ENCODE measurements around the gene PACRG. TPM values are rescaled to one million over a fixed set of nuclear protein-coding genes. Genes with fewer than 3 reads are reported as not detected.

Gene PACRG
- total RNA-seq, 4 donors from 2014 or later: 1.5 to 10.4 (median 2.1) TPM

GRCh38 chr6:163197839-163198238, 470.1 kb downstream of the PACRG start:
- TF ChIP-seq POLR2A (IDR thresholded peaks at IDR 0.05): no peak
- TF ChIP-seq, protein P1, sequence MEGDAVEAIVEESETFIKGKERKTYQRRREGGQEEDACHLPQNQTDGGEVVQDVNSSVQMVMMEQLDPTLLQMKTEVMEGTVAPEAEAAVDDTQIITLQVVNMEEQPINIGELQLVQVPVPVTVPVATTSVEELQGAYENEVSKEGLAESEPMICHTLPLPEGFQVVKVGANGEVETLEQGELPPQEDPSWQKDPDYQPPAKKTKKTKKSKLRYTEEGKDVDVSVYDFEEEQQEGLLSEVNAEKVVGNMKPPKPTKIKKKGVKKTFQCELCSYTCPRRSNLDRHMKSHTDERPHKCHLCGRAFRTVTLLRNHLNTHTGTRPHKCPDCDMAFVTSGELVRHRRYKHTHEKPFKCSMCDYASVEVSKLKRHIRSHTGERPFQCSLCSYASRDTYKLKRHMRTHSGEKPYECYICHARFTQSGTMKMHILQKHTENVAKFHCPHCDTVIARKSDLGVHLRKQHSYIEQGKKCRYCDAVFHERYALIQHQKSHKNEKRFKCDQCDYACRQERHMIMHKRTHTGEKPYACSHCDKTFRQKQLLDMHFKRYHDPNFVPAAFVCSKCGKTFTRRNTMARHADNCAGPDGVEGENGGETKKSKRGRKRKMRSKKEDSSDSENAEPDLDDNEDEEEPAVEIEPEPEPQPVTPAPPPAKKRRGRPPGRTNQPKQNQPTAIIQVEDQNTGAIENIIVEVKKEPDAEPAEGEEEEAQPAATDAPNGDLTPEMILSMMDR (IDR thresholded peaks at IDR 0.05): no peak
- no peak for TF ChIP-seq EP300 (IDR thresholded peaks at IDR 0.05)
- peak overlapping the region in 2 of 4 donors; percentile 33 to 78 for H3K27ac ChIP-seq
- peaks cover 0 to 3% (median 3%) of the 10 kb centered on the region in 4 donors for H3K4me1 ChIP-seq
- WGBS, 2 donors: 82 to 84% methylated on average over 3 of the region's 3 CpGs
- H3K9me3 ChIP-seq: no peaks in the 10 kb centered on the region
- no peaks in the 10 kb centered on the region for H3K27me3 ChIP-seq
- H3K36me3 ChIP-seq: no peaks in the 10 kb centered on the region
- H3K4me3 ChIP-seq: no peak overlapping the region
- no peak for DNase-seq (ENCODE audit: low spot score in 2 of 2)

DNA sequence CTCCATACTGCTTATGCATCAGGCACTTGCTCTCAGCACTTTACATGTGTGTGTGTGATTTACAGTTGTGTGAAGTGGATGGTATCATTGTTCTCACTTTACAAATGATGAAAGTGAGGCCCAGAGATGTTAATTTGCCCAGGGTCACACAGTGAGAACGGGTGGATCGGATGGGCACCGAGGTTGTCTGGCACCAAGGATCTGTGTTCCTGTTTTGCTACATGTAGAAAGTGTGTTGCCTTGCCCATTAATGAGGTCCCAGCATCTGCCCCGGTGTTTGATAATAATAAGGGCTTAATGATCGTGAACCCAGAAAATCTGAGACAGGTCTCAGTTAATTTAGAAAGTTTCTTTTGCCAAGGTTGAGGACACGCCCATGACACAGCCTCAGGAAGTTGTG, 470.6 kb downstream of the PACRG start:
- Histone ChIP-seq H3K4me1 (no peaks in the 10 kb centered on the region), H3K27me3 (no peaks in the 10 kb centered on the region), H3K9me3 (no peaks in the 10 kb centered on the region), H3K4me3 (no peak overlapping the region), H3K36me3 (no peaks in the 10 kb centered on the region), H3K27ac (peak overlapping the region in 2 of 4 donors; percentile 18 to 78)
- no peak for DNase-seq (ENCODE audit: low spot score in 2 of 2)
- WGBS, 2 donors: 90% methylated on average over 6 of the region's 6 CpGs
- no peak for TF ChIP-seq EP300 (IDR thresholded peaks at IDR 0.05)

DNA sequence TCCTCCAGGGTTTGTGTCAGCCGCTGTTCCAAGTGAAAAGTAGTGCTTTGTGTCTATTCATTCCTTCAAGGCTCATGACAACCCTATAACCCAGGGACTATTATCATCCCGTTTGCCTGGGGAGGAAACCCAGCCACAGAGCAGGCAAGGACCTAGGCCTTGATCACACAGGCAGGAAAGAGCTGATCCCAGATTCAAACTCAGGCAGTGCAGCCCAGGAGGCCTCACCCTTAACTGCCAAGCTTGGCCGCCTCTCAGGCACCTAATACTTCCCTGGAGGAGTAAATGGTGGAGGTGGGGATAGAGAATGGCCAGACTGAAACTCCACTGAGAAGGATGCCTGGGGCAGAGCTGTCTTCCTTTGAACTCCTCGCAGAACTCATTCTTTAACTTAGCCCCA, 471.6 kb downstream of the PACRG start:
- H3K4me1 ChIP-seq: no peaks in the 10 kb centered on the region
- DNase-seq (ENCODE audit: low spot score in 2 of 2): no peak
- no peaks in the 10 kb centered on the region for H3K9me3 ChIP-seq
- 78 to 82% methylated on average over 4 of the region's 4 CpGs for WGBS, 2 donors
- H3K4me3 ChIP-seq: no peak overlapping the region
- H3K27ac ChIP-seq: peak overlapping the region; percentile 2 to 78 (median 29)
- TF ChIP-seq, protein P1 (IDR thresholded peaks at IDR 0.05): no peak
- no peak for TF ChIP-seq EP300 (IDR thresholded peaks at IDR 0.05)
- no peak for TF ChIP-seq POLR2A (IDR thresholded peaks at IDR 0.05)
- no peaks in the 10 kb centered on the region for H3K27me3 ChIP-seq
- H3K36me3 ChIP-seq: no peaks in the 10 kb centered on the region

DNA sequence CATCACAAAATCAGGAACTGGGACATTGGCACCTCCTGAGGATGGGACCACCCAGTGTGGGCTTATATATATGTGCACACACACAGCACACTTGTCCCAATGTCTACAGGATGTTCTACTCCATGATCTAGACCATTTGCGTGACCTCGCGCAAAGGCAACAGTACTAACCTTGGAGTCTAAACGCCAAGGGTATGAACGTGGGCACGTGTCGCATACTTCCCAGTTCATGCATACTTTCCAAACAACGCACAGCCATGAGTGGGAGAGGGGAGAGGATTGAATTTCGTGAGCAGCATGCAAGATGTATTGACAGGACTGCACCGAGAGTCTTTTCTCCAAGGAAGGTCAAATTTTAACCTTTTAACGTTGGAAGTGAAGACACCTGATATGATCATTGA, 472.5 kb downstream of the PACRG start:
- 52 to 60% methylated on average over 11 of the region's 11 CpGs for WGBS, 2 donors
- no peak for DNase-seq (ENCODE audit: low spot score in 2 of 2)
- Histone ChIP-seq H3K9me3 (peaks cover 0 to 2% (median 0%) of the 10 kb centered on the region in 4 donors), H3K27ac (peak overlapping the region in 2 of 4 donors; percentile 2 to 78), H3K4me1 (no peaks in the 10 kb centered on the region), H3K36me3 (no peaks in the 10 kb centered on the region), H3K4me3 (no peak overlapping the region), H3K27me3 (no peaks in the 10 kb centered on the region)
- peak in 1 of 2 donors; percentile 72 for TF ChIP-seq EP300 (IDR thresholded peaks at IDR 0.05)
- TF ChIP-seq, protein P1 (IDR thresholded peaks at IDR 0.05): no peak

- H3K36me3 ChIP-seq: no peaks in the 10 kb centered on the region
- no peak for DNase-seq (ENCODE audit: low spot score in 2 of 2)
- 81 to 84% methylated on average over 8 of the region's 8 CpGs for WGBS, 2 donors
- H3K27ac ChIP-seq: peak overlapping the region in 2 of 4 donors; percentile 67 to 78
- TF ChIP-seq POLR2A (IDR thresholded peaks at IDR 0.05): no peak
- TF ChIP-seq, protein P1 (IDR thresholded peaks at IDR 0.05): no peak
- TF ChIP-seq EP300 (IDR thresholded peaks at IDR 0.05): no peak
- no peaks in the 10 kb centered on the region for H3K4me1 ChIP-seq
- H3K27me3 ChIP-seq: no peaks in the 10 kb centered on the region
- no peak overlapping the region for H3K4me3 ChIP-seq
- peaks cover 0 to 5% (median 0%) of the 10 kb centered on the region in 4 donors for H3K9me3 ChIP-seq
Observed at GRCh38 chr6:163200694-163201093, 472.9 kb downstream of the PACRG start.

DNA sequence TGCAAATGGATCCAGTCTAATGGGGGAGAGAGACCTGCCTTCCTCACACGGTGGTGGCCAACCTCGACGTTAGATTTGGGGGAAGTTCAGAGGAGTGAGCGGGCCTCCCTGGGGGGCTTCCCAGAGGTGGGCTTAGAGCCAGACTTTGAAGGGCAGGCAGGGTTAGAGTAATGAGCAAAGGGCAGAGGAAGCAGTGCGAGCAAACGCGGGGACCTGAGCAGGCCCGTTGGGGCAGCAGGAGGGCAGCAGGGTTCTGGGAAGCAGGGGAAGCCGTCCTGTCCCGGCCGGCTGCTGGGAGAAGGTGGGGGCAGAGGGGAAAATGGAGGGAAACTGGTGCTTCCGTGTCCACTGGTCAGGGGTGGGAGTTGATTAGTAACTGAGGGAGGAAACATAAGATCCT, 474.1 kb downstream of the PACRG start:
- DNase-seq (ENCODE audit: low spot score in 2 of 2): no peak
- WGBS, 2 donors: 69 to 78% methylated on average over 12 of the region's 12 CpGs
- H3K36me3 ChIP-seq: no peaks in the 10 kb centered on the region
- peak overlapping the region; percentile 21 to 78 (median 60) for H3K27ac ChIP-seq
- TF ChIP-seq EP300 (IDR thresholded peaks at IDR 0.05): no peak
- TF ChIP-seq, protein P1 (IDR thresholded peaks at IDR 0.05): no peak
- TF ChIP-seq POLR2A (IDR thresholded peaks at IDR 0.05): no peak
- H3K4me3 ChIP-seq: no peak overlapping the region
- no peaks in the 10 kb centered on the region for H3K4me1 ChIP-seq
- no peaks in the 10 kb centered on the region for H3K27me3 ChIP-seq
- peaks cover 0 to 11% (median 0%) of the 10 kb centered on the region in 4 donors for H3K9me3 ChIP-seq
